AG04449 (cell line): ENCODE measurements around the gene RPS6KL1.

Experiments
- CTCF ChIA-PET: fragments of 350-600 bp; formaldehyde crosslinking; extraction: SDS; loops from one replicate; lab custom pipeline; 2021; ENCODE audit warnings: antibody characterized with exemption; lab: Yijun Ruan, JAX
- POLR2A ChIA-PET: fragments of 400-600, 350-600 bp; formaldehyde crosslinking; extraction: SDS; loops from one replicate; lab custom pipeline; 2020; ENCODE audit warnings: antibody characterized with exemption, inconsistent platforms; lab: Yijun Ruan, JAX
- DNase-seq: peaks from one replicate; pipeline ENCODE4 v3.0.0-alpha.2; 2010; ENCODE audit warnings: low read depth, low spot score
- H3K4me3 ChIP-seq: 2 replicates; pipeline ENCODE4 v1.5.1; 2011; ENCODE audit warnings: low read depth, mild to moderate bottlenecking, control low read depth, low read length
- CTCF ChIP-seq: IDR thresholded peaks from one replicate; pipeline ENCODE4 v1.5.1; 2011; ENCODE audit warnings: mild to moderate bottlenecking, moderate library complexity, low read length, control low read depth, inconsistent platforms; ENCODE audit not compliant: insufficient read depth; ENCODE audit errors: missing control alignments

Gene RPS6KL1

GRCh38 chr14:74896400-74896799 lies 26.7 kb downstream of the RPS6KL1 start:
- TF ChIP-seq CTCF: no peak
- ChIA-PET CTCF (interaction anchor here (11.4 to 26.3 kb wide), 3 partner anchors 8 to 195 kb away, joined by 269 to 689 read pairs (median 296); no protein-coding TSS in a partner anchor), POLR2A (interaction anchor here (1.5 kb wide), 1 partner anchor 14 kb away, joined by 4 read pairs; no protein-coding TSS in a partner anchor)
- H3K4me3 ChIP-seq: no peak overlapping the region
- no peak for DNase-seq

GRCh38 chr14:74893614-74894091 lies 29.4 kb downstream of the RPS6KL1 start:
- DNase-seq: no peak
- H3K4me3 ChIP-seq: no peak overlapping the region
- ChIA-PET CTCF (interaction anchor here (1.1 to 26.3 kb wide), 7 partner anchors 11 to 195 kb away, joined by 3 to 689 read pairs (median 29); no protein-coding TSS in a partner anchor), POLR2A (interaction anchor here (1.2 kb wide), 2 partner anchors 12 to 13 kb away, joined by 3 read pairs; no protein-coding TSS in a partner anchor)
- no peak for TF ChIP-seq CTCF

- no peak overlapping the region for H3K4me3 ChIP-seq
- CTCF ChIA-PET: interaction anchor here (1.1 to 26.3 kb wide), 7 partner anchors 12 to 196 kb away, joined by 3 to 689 read pairs (median 29); no protein-coding TSS in a partner anchor
- no peak for DNase-seq
- POLR2A ChIA-PET: interaction anchor here (1.2 kb wide), 2 partner anchors 13 to 14 kb away, joined by 3 read pairs; no protein-coding TSS in a partner anchor
- no peak for TF ChIP-seq CTCF
Measured at GRCh38 chr14:74892745-74893144, 30.3 kb downstream of the RPS6KL1 start.

GRCh38 chr14:74891870-74892269 lies 31.2 kb downstream of the RPS6KL1 start:
- DNase-seq: no peak
- ChIA-PET CTCF (interaction anchor here (6.0 to 26.3 kb wide), 4 partner anchors 13 to 197 kb away, joined by 29 to 689 read pairs (median 152); no protein-coding TSS in a partner anchor), POLR2A (no interaction called here)
- H3K4me3 ChIP-seq: no peak overlapping the region
- TF ChIP-seq CTCF: no peak

GRCh38 chr14:74890262-74890661 lies 32.8 kb downstream of the RPS6KL1 start:
- ChIA-PET POLR2A (no interaction called here), CTCF (interaction anchor here (1.2 to 26.3 kb wide), 5 partner anchors 7 to 199 kb away, joined by 3 to 689 read pairs (median 36); no protein-coding TSS in a partner anchor)
- no peak for DNase-seq
- no peak for TF ChIP-seq CTCF
- no peak overlapping the region for H3K4me3 ChIP-seq
